Inflammatory macrophage (primary cell): ENCODE data around the gene CDK14.
"Not testable (repeated sequence)": the region's sequence is repeated elsewhere in the genome, so short reads cannot be mapped to it uniquely, and the experiment has no call there.

Experiments
- DNase-seq, 2 donors: peaks; one replicate each; pipeline ENCODE4 v3.0.0-alpha.2; 2020 to 2022

Gene CDK14

GRCh38 chr7:90761584-90761983, 165.5 kb downstream of the CDK14 start:
- DNase-seq, result no peak

GRCh38 chr7:90763108-90763507, 167.0 kb downstream of the CDK14 start:
- no peak for DNase-seq

GRCh38 chr7:90764848-90765570, 168.9 kb downstream of the CDK14 start:
- DNase-seq, result peak; percentile 6 to 10

- no peak for DNase-seq
Observed at GRCh38 chr7:90766814-90767564, 170.9 kb downstream of the CDK14 start.

GRCh38 chr7:90768301-90768700, 172.2 kb downstream of the CDK14 start:
- no peak for DNase-seq

GRCh38 chr7:90769036-90769435, 172.9 kb downstream of the CDK14 start:
- no peak for DNase-seq

- not testable (repeated sequence) for DNase-seq
Observed at GRCh38 chr7:90769566-90769965, 173.4 kb downstream of the CDK14 start.

- DNase-seq, result no peak
Observed at GRCh38 chr7:90771281-90771680, 175.2 kb downstream of the CDK14 start.

GRCh38 chr7:90772410-90772809, 176.3 kb downstream of the CDK14 start:
- DNase-seq, result peak; percentile 47 to 58

GRCh38 chr7:90773269-90773668, 177.1 kb downstream of the CDK14 start:
- DNase-seq, result no peak

GRCh38 chr7:90774706-90775105, 178.6 kb downstream of the CDK14 start:
- DNase-seq, result no peak

GRCh38 chr7:90775383-90775965, 179.4 kb downstream of the CDK14 start:
- no peak for DNase-seq

- DNase-seq, result no peak
Observed at GRCh38 chr7:90777041-90777440, 180.9 kb downstream of the CDK14 start.

- no peak for DNase-seq
Observed at GRCh38 chr7:90777465-90777864, 181.3 kb downstream of the CDK14 start.

- DNase-seq, result no peak
Observed at GRCh38 chr7:90777886-90778285, 181.8 kb downstream of the CDK14 start.

GRCh38 chr7:90788052-90788451, 191.9 kb downstream of the CDK14 start:
- DNase-seq, result no peak

- no peak for DNase-seq
Observed at GRCh38 chr7:90789736-90790306, 193.7 kb downstream of the CDK14 start.

- no peak for DNase-seq
Observed at GRCh38 chr7:90791596-90791995, 195.5 kb downstream of the CDK14 start.

GRCh38 chr7:90792301-90792700, 196.2 kb downstream of the CDK14 start:
- DNase-seq, result no peak

GRCh38 chr7:90794234-90794633, 198.1 kb downstream of the CDK14 start:
- DNase-seq, result not testable (repeated sequence)

GRCh38 chr7:90797596-90797995, 201.5 kb downstream of the CDK14 start:
- no peak for DNase-seq

GRCh38 chr7:90804370-90804769, 208.2 kb downstream of the CDK14 start:
- no peak for DNase-seq

GRCh38 chr7:90815552-90815951, 219.4 kb downstream of the CDK14 start:
- DNase-seq, result not testable (repeated sequence)
